Left cardiac atrium (tissue), 4 donors: ENCODE data around the gene ZBED5. TPM values are rescaled to one million over a fixed set of nuclear protein-coding genes. Genes with fewer than 3 reads are reported as not detected.

Experiments
- ATAC-seq, 2 donors: fragments of 200-7000 bp; cut with Tn5 transposase; one replicate each; pipeline ENCODE4 v1.9.1; 2020; ENCODE audit warnings: mild to moderate bottlenecking in 2 of 2, moderate library complexity in 2 of 2
- DNase-seq: peaks from one replicate; pipeline ENCODE4 v3.0.0-alpha.2; 2020
- intact Hi-C, 2 donors: fragments of 100-400 bp; cut with DNase I; formaldehyde crosslinking; loops; one replicate each; pipeline versions ENCODE4 v1.14.1 to v1.15.1; 2022 to 2023
- total RNA-seq, 2 donors: library from RNA; stranded (reverse); fragmentation: NEBNext Ultra II Directional; extraction: Animal tissue kit (Norgen Biotek cat#: 25700); gene quantifications; one replicate each; pipeline ENCODE4 v1.2.1, GENCODE V29; 2021
- donor health status: DM: no; HTN: yes; CAD: no.
- donor health status: DM: no; HTN: yes; CAD: no; lungs with severe emphysema.
- donor health status: DM: yes; HTN: yes; CAD: no.
- donor health status: Dilated cardiomyopathy.

The ZBED5 gene
- total RNA-seq, 2 donors from 2014 or later: 36.6 to 39.9 TPM

DNA sequence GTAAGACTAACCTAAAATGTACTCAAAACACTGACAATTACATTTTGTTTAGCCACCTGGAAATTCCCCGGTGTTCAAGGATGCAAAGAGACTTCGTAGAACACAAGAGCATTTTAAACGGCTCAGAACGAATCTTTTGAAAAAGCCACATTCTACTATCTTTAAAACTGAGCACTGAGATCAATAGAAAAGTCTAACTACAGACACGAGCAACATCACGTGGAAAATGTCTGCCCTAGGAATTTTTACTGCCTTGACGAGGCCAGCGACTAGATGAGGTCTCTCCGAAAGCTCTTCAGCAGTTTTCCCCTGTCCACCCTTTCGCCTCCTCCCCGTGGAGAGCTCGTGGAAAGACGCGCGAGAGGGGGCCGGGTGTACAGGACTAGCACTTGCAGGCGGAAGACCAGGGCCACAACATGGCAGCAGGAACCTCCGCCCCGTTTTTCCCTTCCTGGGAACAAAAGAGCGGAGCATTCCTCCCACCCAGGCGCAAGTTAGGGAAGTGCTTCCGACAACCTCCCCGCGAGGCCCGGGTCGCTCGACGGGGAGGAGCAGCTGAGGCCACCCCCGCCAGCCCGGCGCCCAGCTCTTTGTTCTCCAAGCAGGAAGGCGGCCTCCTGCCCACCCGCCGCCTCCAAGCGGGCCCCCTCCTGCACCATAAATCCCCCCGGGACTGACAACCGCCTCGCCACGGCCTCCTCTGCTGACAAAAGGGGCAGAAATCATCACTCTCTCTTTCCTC lies 50.2 kb downstream of the ZBED5 start:
- ATAC-seq (peak; percentile 35 to 56), DNase-seq (peak; percentile 78)
- intact Hi-C loops: loop anchor here (1.0 to 5.0 kb wide), 3 partner anchors 50 to 95 kb away; partner anchors contain the start of gene ZBED5 (in 2 of the 2)

DNA sequence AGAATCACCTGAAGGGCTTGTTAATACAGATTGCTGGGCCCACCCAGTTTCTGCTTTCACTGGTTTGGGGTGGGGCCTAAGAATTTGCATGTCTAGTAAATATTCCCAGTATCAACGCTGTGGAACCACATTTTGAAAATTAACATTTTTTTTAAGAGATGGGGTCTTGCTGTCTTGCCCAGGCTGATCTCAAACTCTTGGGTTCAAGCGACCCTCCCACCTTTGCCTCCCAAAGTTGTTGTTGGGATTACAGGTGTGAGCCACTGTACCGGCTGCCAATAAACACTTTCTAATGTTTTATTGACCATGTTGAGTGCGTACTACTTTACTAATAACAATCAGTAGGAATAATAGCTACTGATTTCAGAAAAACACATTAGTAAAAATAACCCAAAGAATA lies 51.6 kb downstream of the ZBED5 start:
- intact Hi-C loops: loop anchor here (5.0 kb wide), 2 partner anchors 51 to 96 kb away; partner anchors contain the start of gene ZBED5 (in 1 of the 2)
- ATAC-seq (no peak), DNase-seq (no peak)

GRCh38 chr11:10805741-10806140 lies 52.1 kb downstream of the ZBED5 start:
- ATAC-seq (no peak), DNase-seq (no peak)
- intact Hi-C loops: loop anchor here (5.0 kb wide), 2 partner anchors 52 to 97 kb away; partner anchors contain the start of gene ZBED5 (in 1 of the 2)

DNA sequence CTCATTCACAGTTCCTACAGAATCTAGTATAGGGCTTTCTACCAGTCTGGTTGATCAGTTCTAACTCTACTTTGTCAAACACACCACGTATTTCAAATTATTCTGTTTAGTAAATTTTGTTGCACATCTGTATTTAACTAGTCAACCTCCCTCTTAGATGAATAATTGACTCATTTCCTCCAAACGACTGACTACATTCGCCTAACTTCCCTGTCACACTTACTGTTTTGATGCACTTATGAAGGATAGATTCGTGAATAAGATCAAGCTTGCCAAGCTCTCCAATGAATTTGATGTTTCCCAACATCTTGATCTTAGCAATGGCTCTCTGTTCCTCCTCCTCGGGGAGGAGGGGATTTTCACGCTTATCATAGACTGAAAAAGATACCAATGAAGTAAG lies 54.2 kb downstream of the ZBED5 start:
- no peak for DNase-seq
- ATAC-seq: no peak
- intact Hi-C loops: no loop called here

Other genes starting within 250 kb of the ZBED5 start
- 10 to 100 TPM in 1 of 2 donors, 1 to 10 TPM in 1; 9.7 to 15.6 TPM for gene IRAG1, start 164.3 kb downstream of the ZBED5 start, total RNA-seq
- gene CTR9, start 106.8 kb downstream of the ZBED5 start, total RNA-seq: 10 to 100 TPM; 22.5 to 24.5 TPM
- gene EIF4G2, start 49.1 kb downstream of the ZBED5 start, total RNA-seq: 100 to 1,000 TPM; 665 to 793 TPM